NCI-H1092 (cell line): ENCODE measurements around the gene GH1.
A peak's percentile ranks its signal among the peaks of the same experiment; 100 is the strongest.
"Not testable (repeated sequence)": the region's sequence is repeated elsewhere in the genome, so short reads cannot be mapped to it uniquely, and the experiment has no call there.

Source experiments
- DNase-seq: peaks from one replicate; lab custom pipeline; 2025; lab: John Stamatoyannopoulos, UW

GH1 gene

GRCh38 chr17:63918789-63919305 is at the start of gene GH1:
Gene GH1 (minus strand): TSS chr17:63918839. CDS start chr17:63918776, 63 bp downstream.
- not testable (repeated sequence) for DNase-seq

GRCh38 chr17:63967953-63968352 is 49.3 kb upstream of the GH1 start:
- DNase-seq, result no peak

- no peak for DNase-seq
Measured at GRCh38 chr17:63966646-63967264, 48.1 kb upstream of the GH1 start.

- no peak for DNase-seq
Measured at GRCh38 chr17:63963123-63963522, 44.5 kb upstream of the GH1 start.

GRCh38 chr17:63962298-63962744 is 43.7 kb upstream of the GH1 start:
- no peak for DNase-seq

- no peak for DNase-seq
Measured at GRCh38 chr17:63961355-63962212, 42.9 kb upstream of the GH1 start.

GRCh38 chr17:63960430-63960829 is 41.8 kb upstream of the GH1 start:
- no peak for DNase-seq

- DNase-seq, result no peak
Measured at GRCh38 chr17:63960006-63960405, 41.4 kb upstream of the GH1 start.

- DNase-seq, result no peak
Measured at GRCh38 chr17:63956296-63956920, 37.8 kb upstream of the GH1 start.

- DNase-seq, result no peak
Measured at GRCh38 chr17:63955791-63956190, 37.2 kb upstream of the GH1 start.

- DNase-seq, result no peak
Measured at GRCh38 chr17:63955232-63955631, 36.6 kb upstream of the GH1 start.

- DNase-seq, result no peak
Measured at GRCh38 chr17:63954402-63955063, 35.9 kb upstream of the GH1 start.

GRCh38 chr17:63950940-63951907 is 32.6 kb upstream of the GH1 start:
- no peak for DNase-seq

- DNase-seq, result no peak
Measured at GRCh38 chr17:63949576-63950250, 31.1 kb upstream of the GH1 start.

- DNase-seq, result no peak
Measured at GRCh38 chr17:63948521-63948920, 29.9 kb upstream of the GH1 start.

- no peak for DNase-seq
Measured at GRCh38 chr17:63947711-63948330, 29.2 kb upstream of the GH1 start.

- peak; percentile 17 for DNase-seq
Measured at GRCh38 chr17:63946440-63947363, 28.1 kb upstream of the GH1 start.

GRCh38 chr17:63945784-63946439 is 27.3 kb upstream of the GH1 start:
- no peak for DNase-seq
